DMS79 (cell line): ENCODE results near the gene HPN.

Source experiments
- DNase-seq: peaks from one replicate; lab custom pipeline; 2025; lab: John Stamatoyannopoulos, UW

Gene HPN

DNA sequence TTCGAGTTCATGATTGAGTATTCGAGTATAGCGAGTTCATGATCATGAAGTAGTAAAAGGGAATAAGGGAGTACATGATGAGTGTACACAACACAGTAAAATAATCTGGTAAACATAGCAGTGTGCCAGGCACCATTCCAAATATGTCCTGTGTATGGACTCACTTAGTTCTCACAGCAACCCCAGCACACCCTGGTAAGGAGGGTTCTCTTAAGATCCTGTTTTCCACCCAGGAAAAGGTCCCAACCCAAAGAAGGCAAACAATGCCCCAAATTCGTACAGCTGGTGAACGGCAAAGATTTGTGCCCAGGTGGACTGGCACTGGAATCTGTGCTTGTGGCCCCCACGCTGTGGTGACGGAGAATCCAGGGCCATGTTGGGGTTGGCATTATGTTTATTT is 21.4 kb downstream of the HPN start:
- DNase-seq: no peak

DNA sequence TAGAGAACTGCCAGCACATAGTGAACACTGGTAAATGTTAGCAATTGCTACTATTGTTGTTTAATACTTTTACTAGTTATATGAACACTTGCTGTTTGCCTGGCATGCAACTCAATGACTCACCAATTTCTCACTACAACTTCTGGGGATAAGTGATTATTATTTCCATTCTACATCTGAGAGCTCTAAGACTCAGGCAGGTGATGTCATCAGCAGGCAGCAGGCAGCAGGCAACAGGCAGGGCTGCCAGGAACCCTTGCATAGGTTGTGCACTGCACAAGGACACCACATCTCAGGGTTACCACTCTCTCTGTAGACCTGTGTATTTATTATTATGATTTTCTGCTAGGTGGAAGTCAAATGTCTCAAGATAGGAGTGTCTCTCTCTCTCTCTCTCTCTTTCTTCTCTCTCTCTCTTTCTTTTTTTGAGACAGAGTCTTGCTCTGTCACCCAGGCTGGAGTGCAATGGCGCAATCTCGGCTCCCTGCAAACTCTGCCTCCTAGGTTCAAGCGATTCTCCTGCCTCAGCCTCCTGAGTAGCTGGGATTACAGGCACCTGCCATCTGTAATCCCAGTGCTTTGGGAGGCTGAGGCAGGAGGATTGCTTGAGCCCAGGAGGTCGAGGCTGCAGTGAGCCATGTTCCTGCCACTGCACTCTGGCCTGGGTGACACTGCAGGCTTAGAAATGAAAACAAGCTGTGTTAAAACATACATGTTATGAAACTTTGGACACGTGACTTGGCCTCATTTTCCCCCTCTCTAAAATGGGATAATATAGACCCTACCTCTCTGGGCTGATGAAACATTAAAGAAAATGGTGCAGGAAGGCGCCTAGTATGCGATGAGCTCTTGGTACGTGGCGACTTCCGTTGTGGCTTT is 22.7 kb downstream of the HPN start:
- DNase-seq: no peak

DNA sequence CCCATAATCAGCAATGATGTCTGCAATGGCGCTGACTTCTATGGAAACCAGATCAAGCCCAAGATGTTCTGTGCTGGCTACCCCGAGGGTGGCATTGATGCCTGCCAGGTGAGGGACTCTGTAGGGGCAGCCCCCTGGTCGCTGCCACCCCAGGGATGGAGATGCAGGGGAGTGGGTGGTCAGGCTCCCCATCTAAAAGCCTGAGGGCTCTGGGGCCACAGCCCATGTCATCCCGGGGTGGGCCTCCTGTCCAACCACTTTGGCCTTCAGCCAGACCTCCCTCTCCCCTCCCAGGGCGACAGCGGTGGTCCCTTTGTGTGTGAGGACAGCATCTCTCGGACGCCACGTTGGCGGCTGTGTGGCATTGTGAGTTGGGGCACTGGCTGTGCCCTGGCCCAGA is 24.1 kb downstream of the HPN start:
- no peak for DNase-seq

DNA sequence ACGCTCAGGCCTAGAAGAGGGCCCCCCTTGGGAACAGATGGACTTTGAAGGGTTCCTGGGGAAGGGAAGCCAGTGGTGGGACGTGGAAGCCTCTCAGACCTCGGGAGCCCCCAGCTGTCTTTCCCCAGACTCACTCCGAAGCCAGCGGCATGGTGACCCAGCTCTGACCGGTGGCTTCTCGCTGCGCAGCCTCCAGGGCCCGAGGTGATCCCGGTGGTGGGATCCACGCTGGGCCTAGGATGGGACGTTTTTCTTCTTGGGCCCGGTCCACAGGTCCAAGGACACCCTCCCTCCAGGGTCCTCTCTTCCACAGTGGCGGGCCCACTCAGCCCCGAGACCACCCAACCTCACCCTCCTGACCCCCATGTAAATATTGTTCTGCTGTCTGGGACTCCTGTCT is 24.6 kb downstream of the HPN start:
- DNase-seq: no peak

DNA sequence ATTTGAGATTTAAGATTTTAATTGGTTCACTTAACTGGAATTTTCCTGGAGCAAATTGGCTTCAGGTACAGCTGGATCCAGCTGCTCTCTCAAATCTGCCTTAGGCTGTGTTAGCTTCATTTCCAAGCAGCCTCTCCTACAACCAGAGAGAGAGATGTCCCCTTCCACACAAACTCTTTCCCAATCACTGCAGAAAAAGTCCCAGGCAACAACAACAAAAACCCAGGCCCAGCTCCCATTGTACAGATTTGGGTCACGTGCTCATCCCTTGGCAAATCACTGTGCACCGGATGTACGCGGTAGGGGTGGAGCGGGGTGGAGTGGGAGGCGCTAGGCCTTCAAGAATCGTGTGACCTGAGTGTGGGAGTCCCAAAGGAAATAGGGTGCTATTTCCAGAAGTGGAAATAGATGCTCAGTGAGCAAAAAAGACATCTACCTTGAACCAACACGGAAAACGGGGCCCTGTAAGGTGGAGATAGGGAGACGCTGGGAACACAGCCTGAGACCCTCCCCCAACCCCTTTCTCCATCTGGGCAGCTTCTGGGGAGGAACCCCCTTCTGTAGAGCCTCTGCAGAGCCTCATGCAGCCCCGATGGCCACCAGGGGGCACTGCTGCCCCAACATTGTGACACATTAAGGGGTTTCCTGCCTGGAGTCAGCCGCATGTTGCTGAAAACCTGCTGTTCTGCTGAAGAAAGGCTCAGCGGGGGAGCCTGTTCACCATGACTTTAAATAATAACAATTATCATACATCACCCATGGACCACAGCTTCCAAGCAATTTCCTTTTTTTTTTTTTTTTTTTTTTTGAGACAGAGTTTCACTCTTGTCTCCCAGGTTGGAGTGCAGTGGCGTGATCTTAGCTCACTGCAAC is 25.4 kb downstream of the HPN start:
- peak; percentile 26 for DNase-seq

DNA sequence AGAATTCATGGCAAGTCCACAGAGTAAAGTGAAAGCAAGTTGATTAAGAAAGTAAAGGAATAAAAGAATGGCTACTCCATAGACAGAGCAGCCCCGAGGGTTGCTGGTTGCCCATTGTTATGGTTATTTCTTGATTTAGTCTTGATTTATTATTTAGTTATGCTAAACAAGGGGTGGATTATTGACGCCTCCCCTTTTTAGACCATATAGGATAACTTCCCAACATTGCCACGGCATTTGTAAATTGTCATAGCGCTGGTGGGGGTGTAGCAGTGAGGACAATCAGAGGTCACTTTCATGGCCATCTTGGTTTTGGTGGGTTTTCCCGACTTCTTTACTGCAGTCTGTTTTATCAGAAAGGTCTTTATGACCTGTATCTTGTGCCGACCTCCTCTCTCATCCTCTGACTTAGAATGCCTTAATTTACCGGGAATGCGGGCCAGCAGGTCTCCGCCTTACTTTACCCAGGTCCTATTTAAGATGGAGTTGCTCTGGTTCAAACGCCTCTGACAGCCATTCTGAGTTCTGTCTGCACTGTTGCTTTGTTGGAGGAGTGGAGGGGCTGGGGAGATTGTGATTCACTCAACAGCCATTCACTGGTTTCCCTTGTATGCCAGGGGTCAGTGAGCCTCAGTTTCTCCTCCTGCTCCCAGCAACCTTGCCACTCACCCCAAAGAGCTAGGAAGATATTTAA is 27.6 kb downstream of the HPN start:
- DNase-seq: no peak

DNA sequence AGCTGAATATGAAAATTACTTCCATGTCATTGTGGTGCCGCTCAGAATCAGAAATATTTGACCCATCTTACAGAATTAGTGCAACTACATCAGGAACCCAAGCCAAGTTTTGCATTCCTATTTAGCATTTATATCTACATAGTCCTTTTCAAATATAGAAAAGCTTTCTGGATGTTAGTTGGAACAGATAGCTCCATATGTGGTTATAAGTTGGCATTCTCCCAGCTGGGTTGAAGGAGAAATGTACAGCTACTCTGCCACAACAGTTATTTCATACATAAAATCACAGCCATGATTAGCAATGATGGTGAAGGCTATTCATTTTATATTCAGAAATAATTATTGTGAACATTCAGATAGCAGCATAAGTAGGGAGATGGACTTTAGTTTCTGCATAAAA is 28.2 kb downstream of the HPN start:
- DNase-seq: no peak

DNA sequence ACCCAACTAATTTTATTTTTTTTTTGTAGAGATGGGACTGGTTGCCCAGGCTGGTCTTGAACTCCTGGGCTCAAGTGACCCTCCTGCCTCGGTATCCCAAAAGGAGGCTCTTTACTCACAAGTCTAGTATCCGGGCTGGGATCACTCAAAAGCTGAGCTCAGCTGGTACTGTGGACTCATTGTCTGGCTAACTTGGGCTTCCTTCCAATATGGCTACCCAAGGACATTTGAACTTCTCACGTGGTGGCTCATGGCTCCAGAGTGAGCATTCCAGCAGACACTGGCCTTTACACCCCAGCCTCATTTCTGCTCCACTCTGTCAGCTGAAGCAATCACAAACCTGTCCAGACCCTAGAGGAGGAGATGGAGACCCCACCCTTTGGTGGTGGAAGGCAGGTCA is 28.9 kb downstream of the HPN start:
- no peak for DNase-seq

DNA sequence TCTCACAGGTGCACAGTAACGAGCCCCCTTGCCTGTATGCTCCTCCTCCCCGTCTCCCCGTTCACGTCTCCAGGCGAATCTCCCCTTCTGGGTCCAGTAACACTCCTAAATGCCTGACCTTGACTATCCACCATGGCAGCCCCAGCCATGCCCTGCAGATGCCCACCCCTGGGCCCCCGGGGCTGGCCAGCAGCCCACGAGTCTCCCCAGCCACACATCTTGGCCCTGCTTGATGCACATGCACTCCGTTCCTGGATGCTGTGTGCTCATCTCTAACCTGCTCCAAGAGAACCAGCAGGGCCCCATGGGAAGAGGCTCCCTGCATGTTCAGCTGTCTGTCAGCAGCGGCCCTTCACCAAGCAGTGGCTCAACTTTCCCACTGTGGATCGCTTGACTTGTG is 32.0 kb downstream of the HPN start:
- DNase-seq: no peak

DNA sequence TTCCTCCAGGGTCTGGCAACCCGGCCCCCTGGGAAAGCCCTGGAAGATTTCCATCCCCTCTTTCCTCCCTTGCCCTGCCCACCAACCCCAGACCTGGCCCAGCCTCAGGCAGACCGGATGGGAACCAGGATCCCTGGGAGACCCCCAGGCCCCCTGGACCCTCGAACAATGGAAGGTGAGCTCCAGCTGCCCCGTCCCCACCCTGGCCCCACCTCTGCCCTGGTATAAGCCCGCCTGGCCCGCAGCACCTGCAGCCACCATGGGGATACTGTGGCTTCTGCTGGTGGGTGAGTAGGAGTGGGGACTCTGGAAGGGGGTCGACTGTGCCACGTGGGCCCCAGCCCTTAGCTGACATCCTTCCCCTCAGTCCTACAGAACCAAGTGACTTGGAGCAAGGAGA is 32.4 kb downstream of the HPN start:
- DNase-seq: no peak

DNA sequence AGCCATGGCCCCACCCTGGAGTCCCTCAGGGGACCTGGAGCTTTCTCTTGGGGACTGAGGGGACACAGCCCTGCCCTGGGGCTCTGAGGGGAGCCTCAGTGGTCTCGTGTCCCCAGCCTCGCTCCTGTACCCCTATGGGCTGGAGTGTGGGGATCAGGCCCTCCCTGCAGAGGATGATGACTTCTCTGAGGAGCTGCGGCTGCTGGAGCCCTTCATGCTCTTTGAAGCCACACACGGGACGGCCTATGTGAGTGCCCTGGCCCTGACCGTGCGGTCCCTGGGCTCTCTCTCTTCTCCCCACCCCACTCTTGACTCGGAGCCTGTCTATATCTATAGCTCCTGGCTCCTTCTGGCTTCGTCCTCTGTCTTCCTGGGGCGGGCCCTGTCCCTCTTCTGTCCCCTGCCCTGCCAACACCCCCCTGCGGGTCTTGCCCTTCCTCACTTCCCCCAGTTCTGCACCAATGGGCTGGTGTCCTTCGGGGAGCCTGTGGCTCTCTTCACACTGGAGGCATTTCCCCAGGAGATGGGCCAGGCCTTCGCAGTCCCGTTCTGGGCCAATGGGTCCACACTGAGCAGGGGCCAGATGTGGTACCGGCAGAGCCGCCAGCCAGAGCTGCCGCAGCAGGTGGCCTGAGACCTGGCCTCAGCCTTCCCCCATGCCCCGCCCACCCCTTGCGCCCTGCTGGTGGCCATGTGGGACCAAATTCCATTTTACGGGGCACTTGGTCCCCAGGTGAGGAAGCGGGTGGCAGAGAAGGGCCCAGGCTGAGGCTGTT is 33.1 kb downstream of the HPN start:
- no peak for DNase-seq

DNA sequence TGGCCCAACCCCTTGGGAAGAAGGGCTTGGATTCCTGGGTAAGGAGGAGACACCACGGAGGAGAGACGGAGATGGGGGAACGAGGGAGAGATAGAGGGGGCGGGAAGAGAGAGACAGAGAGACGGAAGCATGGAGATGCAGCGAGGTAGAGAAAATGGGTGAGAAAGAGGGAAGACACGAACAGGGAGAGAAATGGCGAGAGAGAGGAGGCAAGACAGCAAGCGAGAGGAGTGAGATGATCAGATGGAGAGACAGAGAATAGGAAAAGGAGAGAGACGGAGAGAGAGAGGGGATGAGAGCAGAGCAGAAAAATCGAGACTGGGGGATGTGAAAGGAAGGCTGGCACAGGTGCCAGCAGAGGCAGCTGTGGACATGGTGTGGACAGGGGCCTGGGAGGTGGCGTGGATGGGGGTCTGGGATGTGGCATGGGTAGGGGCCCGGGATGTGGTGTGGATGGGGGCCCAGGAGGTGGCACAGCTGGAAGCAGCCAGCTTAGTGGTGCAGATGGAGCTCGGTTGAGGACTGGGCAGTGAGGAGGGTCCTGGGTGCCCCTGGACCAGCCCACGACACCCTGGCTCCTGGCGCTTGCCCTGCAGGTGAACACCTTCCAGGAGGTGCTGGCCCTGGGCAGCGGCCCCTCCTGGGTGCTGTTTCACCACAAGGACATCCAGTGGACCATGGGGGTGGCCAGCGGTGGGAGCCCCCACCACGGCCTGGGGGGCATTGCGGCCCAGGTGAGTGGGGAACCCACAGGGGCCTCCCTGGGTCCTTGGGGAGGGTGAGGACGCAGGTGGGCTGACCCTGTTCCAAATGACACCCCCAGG is 33.9 kb downstream of the HPN start:
- DNase-seq: no peak

DNA sequence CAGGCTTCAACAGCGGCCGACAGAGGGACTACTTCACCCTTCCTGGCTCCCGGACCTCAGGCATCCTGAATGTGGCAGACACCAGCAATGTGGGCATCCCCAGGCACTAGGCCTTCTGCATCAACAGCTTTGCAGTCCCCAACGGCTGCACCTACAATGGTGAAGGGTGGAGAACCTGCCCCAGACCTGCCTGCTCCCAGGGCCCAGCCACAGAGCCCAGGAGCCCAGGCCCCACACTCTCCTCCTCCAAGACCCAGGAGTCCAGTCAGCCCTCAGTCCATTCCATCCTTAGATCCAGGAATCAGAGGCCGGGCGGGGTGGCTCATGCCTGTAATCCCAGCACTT is 34.5 kb downstream of the HPN start:
- DNase-seq: no peak

DNA sequence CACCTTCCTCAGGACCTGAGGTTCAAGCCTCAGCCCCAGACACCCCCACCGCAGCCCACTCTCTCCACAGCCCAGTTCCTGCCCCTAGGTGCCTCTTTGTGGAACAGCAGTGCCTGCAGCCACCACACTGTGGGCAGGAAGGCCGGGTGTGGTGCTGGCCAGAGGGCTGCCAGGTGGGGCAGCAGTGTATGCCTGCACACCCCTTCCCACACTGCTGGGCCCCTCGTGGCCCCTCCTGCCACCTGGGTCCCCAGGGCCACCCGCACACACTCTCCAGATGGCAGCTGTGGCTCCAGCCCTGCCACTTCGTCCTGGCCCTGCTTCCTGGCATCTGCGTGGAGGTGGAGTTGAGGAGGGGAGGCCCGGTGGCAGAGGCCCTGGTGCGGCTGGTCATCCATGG is 35.1 kb downstream of the HPN start:
- no peak for DNase-seq

DNA sequence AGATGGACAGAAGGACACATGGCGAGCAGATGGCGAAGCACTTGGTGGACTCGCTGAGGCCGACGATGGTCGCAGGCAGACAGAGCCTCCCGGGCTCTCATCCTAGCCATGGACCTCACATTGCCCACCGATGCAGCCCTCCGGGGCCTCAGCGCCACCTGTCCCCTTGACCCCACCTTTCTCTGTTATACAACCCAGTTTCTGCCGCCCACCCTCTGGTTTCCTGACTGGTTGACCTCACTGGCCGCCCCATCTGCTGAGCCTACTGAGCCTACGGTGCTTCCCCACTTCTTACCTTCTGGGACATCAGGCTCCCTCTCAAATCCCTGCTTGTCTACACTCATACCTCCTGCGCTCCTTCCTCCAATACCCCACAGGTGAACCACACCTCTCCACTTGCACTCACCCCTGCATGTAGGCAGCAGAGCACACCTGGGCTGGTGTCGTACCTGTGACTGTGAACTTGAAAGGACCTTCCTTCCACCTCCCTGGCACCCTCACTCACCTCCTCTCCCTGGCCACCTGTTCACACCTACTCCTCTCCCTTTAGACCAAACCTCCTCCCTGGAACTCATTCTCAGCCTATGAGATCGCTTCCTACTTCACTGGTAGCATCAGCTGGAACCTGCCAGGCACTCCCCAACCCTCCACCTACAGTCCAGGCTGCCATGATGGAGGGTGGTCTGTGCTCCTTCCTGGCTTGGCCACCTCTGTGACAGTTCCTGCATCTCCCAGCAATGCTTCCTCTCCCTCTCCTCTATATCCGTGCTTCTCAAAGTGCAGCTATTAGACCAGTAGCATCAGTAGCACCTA is 36.1 kb downstream of the HPN start:
- no peak for DNase-seq

DNA sequence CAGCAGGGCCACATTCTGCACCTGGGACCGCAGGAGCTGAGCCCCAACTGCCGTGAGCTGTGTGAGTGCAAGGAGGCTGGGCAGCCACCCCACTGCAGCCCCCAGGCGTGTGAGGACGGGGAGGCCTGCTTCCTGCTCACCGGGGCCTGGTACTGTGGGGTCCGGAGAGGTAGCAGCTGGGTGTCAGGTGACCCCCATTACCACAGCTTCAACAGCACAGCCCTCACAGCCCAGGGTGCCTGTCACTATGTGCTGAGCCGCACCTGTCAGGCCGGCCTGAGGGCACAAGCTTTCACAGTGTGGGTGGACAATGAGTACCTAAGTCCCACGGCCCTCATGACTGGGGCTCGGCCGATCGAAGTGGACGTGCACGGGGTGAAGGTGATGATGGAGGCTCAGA is 38.3 kb downstream of the HPN start:
- DNase-seq: no peak

DNA sequence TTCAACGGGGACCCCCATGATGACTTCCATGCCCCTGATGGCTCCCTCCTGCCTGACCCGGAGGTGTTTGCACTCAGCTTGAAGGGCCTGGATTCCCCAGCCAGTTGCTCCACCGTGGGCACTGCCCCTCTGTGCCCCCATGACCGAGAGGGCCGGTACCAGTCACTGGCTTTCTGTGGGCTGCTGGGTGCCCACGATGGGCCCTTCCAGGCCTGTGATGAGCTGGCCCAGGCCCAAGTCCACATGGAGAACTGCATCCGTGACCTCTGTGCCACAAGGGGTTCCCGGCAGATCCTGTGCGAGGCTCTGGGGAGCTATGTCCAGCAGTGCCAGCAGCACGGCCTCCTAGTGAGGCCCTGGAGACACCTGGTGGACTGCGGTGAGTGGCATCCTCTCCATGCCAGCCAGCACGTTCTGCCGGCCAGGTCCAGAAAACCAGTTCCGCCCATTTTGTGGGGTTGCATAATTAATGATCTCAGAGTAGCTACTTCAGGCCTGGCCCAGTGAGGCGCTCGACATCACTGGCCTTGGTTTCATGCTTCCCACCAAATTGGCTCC is 39.2 kb downstream of the HPN start:
- DNase-seq: no peak

DNA sequence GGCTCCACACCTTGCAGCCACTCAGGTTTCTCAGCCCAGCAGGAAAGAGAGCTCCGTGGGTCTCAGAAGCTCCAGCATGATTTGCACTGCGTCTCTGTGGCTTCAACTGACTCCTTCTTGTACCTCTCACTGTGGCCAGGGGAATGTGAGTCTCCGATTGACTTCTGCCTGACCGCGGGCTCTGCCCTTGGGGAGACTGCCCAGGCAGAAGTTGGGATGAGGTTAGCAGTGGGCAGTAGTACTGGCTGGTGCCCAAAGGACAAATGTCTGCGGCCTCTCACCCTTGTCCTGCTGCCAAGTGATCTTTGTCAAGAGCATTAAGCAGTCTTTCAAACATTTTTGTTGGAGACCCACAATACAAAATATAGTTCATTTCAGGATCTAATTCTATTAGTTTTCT is 39.7 kb downstream of the HPN start:
- DNase-seq: no peak

DNA sequence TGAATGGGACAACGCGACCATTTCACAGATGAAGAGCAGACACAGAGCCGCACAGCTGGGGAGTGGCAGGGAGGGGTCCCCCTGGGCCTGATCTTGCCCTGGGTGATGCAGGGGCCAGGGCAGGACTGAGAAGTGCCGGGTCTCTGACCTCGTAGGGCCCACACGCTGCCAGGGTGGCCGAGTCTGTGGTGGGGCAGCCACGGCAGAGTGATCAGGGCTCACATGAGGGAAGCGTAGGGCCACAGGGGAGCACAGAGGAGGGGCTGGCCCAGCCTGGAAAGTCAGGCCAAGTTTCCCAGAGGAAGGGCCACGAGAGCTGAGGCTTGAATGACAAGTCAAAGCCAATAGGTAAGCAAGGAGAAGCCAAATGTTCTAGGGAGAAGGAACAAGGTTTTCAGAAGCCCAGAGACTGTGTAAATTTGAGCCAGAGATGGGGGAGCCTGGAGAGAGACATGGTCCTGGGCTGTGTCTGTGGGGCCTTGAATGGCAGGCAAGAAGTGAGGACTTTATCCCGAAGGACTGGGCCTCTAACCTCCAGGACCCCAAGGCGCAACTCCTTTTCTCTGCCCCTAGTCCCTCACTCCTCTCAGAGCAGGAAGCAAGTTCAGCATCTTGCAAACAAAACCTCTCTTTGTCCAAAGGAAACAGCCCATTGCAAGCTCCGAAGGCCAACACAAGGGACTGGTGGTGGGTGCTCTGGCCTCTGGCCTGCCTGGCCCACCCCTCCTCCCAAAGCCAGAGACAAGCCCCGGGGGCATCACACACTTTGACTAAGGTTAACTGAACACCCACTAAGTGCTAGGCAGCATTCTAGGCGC is 42.4 kb downstream of the HPN start:
- no peak for DNase-seq
